K562 (cell line): Measurements from ENCODE around the gene KCNIP2. TPM values are rescaled to one million over a fixed set of nuclear protein-coding genes. Genes with fewer than 3 reads are reported as not detected.

ENCODE experiments used
- ARID4B ChIP-seq: sonication (generic); formaldehyde crosslinking; IDR thresholded peaks from 2 replicates; pipeline ENCODE4 v1.8.0; 2022; ENCODE audit warnings: mild to moderate bottlenecking, missing genetic modification reagents
- ELF4 ChIP-seq: fragments of 450-650 bp; formaldehyde crosslinking; IDR thresholded peaks from 2 replicates; pipeline ENCODE4 v1.4.0; 2022; ENCODE audit warnings: missing genetic modification characterization
- HBP1 ChIP-seq: fragments of 450-650 bp; formaldehyde crosslinking; IDR thresholded peaks from 2 replicates; pipeline ENCODE4 v1.4.0; 2022; ENCODE audit warnings: missing genetic modification characterization
- HMG20B ChIP-seq: fragments of 250-450 bp; sonication (Bioruptor Pico); IDR thresholded peaks from 2 replicates; pipeline ENCODE4 v1.5.0; 2021; ENCODE audit warnings: mild to moderate bottlenecking
- MAFF ChIP-seq: IDR thresholded peaks from 2 replicates; pipeline ENCODE4 v1.6.1; 2012; ENCODE audit warnings: low read length, improper control_type of control experiment
- MCM3 ChIP-seq: fragments of 450-650 bp; IDR thresholded peaks from 2 replicates; pipeline ENCODE4 v1.6.1; 2016
- PHF20 ChIP-seq: fragments of 450-650 bp; IDR thresholded peaks from 2 replicates; pipeline ENCODE4 v1.6.1; 2018; ENCODE audit not compliant: partially characterized antibody
- SNRNP70 ChIP-seq: fragments of 200-400 bp; formaldehyde crosslinking; optimal IDR thresholded peaks from 2 replicates; pipeline ENCODE3; 2017; ENCODE audit warnings: low read depth, low read length
- VEZF1 ChIP-seq: fragments of 200-800 bp; sonication (Bioruptor generic); IDR thresholded peaks from 2 replicates; pipeline ENCODE4 v1.6.1; 2017; ENCODE audit warnings: missing genetic modification characterization, missing compliant biosample characterization
- ZNF197 ChIP-seq: fragments of 200-800 bp; sonication (Bioruptor generic); IDR thresholded peaks from 2 replicates; pipeline ENCODE4 v1.6.1; 2016; ENCODE audit warnings: low read depth, missing genetic modification characterization, missing compliant biosample characterization
- ZNF644 ChIP-seq: fragments of 200-800 bp; sonication (Bioruptor generic); IDR thresholded peaks from 2 replicates; pipeline ENCODE4 v1.6.1; 2016; ENCODE audit warnings: low read depth, missing genetic modification characterization, missing compliant biosample characterization
- polyA plus RNA-seq, 8 experiments: library from polyadenylated mRNA; depleted of rRNA in 4 of 8; stranded (reverse) in 5 of 8; unstranded in 3 of 8; fragments of >200 nt; fragmentation: Nextera tagmentation in 2 of 8; fragmentation: Illumina TruSeq in 1 of 8; extraction: Ambion mirVana in 2 of 8; extraction: Trizol in 1 of 8; gene quantifications; 2 replicates each; pipeline versions ENCODE4 v1.2.1 to v1.2.3, GENCODE V29; 2011 to 2014; ENCODE audit warnings: inconsistent platforms in 1 of 8, missing spikeins in 1 of 8
- total RNA-seq, 7 experiments: library from RNA; depleted of rRNA in 6 of 7; stranded (reverse); fragments of >200 nt in 6 of 7; fragmentation: Illumina TruSeq in 2 of 7; extraction: Trizol in 2 of 7; gene quantifications; 2 replicates each; pipeline versions ENCODE4 v1.2.1 to v1.2.3, GENCODE V29; 2011 to 2021; ENCODE audit warnings: low replicate concordance in 1 of 7
- TF ChIP-seq, protein P1 (sequence below): fragments of 450-650 bp; formaldehyde crosslinking; conservative IDR thresholded peaks from 2 replicates; pipeline ENCODE4 v1.4.0; 2022; ENCODE audit warnings: mild to moderate bottlenecking, missing genetic modification characterization
- TF ChIP-seq, protein P2 (sequence below): fragments of 450-650 bp; IDR thresholded peaks from 2 replicates; pipeline ENCODE4 v1.6.1; 2017; ENCODE audit warnings: antibody characterized with exemption
- TF ChIP-seq, protein P3 (sequence below): conservative IDR thresholded peaks from 2 replicates; pipeline ENCODE4 v1.6.1; 2011; ENCODE audit warnings: low read depth, mild to moderate bottlenecking, low read length; ENCODE audit not compliant: control insufficient read depth

KCNIP2 gene
- total and polyA plus RNA-seq, 9 of the 15 experiments (the other 6 are each of a cell fraction or from before 2014, with no cell fraction given), result 2.5 to 7.6 (median 4.1) TPM

- TF ChIP-seq PHF20, result peak; percentile 54
- TF ChIP-seq MAFF, result peak; percentile 39; the same call in 1 of the 2 replicates
- TF ChIP-seq, protein P1, sequence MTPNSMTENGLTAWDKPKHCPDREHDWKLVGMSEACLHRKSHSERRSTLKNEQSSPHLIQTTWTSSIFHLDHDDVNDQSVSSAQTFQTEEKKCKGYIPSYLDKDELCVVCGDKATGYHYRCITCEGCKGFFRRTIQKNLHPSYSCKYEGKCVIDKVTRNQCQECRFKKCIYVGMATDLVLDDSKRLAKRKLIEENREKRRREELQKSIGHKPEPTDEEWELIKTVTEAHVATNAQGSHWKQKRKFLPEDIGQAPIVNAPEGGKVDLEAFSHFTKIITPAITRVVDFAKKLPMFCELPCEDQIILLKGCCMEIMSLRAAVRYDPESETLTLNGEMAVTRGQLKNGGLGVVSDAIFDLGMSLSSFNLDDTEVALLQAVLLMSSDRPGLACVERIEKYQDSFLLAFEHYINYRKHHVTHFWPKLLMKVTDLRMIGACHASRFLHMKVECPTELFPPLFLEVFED (CRISPR knock-in tag), result no peak
- TF ChIP-seq ZNF644 (tag), result peak; percentile 85
- TF ChIP-seq ZNF197 (CRISPR knock-in tag), result 0 out of 2 replicates have a peak, but pooled peaks have one; percentile 40
- TF ChIP-seq HBP1 (CRISPR knock-in tag), result peak; percentile 34; the same call in 1 of the 2 replicates
- TF ChIP-seq ARID4B (CRISPR knock-in tag), result peak; percentile 99
- TF ChIP-seq, protein P2, sequence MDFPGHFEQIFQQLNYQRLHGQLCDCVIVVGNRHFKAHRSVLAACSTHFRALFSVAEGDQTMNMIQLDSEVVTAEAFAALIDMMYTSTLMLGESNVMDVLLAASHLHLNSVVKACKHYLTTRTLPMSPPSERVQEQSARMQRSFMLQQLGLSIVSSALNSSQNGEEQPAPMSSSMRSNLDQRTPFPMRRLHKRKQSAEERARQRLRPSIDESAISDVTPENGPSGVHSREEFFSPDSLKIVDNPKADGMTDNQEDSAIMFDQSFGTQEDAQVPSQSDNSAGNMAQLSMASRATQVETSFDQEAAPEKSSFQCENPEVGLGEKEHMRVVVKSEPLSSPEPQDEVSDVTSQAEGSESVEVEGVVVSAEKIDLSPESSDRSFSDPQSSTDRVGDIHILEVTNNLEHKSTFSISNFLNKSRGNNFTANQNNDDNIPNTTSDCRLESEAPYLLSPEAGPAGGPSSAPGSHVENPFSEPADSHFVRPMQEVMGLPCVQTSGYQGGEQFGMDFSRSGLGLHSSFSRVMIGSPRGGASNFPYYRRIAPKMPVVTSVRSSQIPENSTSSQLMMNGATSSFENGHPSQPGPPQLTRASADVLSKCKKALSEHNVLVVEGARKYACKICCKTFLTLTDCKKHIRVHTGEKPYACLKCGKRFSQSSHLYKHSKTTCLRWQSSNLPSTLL, result peak; percentile 42; the same call in 1 of the 2 replicates
- peak; percentile 90 for TF ChIP-seq MCM3
- peak; percentile 35; the same call in 1 of the 2 replicates for TF ChIP-seq ELF4 (CRISPR knock-in tag)
- TF ChIP-seq HMG20B (CRISPR knock-in tag), result no peak
- TF ChIP-seq VEZF1 (CRISPR knock-in tag), result peak; percentile 84
- TF ChIP-seq SNRNP70, result no peak
- TF ChIP-seq, protein P3, sequence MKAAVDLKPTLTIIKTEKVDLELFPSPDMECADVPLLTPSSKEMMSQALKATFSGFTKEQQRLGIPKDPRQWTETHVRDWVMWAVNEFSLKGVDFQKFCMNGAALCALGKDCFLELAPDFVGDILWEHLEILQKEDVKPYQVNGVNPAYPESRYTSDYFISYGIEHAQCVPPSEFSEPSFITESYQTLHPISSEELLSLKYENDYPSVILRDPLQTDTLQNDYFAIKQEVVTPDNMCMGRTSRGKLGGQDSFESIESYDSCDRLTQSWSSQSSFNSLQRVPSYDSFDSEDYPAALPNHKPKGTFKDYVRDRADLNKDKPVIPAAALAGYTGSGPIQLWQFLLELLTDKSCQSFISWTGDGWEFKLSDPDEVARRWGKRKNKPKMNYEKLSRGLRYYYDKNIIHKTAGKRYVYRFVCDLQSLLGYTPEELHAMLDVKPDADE, result peak; percentile 28; the same call in 1 of the 2 replicates
Measured at GRCh38 chr10:101830322-101831168, 13.1 kb downstream of the KCNIP2 start (continued).
